Raji (cell line): ENCODE measurements around the gene NTRK1.

Experiments
- POLR2A ChIP-seq: IDR thresholded peaks from 2 replicates; pipeline ENCODE4 v1.6.1; 2011; ENCODE audit warnings: low read depth, low read length, control low read depth; ENCODE audit not compliant: insufficient read depth

The NTRK1 gene

GRCh38 chr1:156860113-156860627, 495 bp upstream of the NTRK1 start:
- TF ChIP-seq POLR2A = no peak

DNA sequence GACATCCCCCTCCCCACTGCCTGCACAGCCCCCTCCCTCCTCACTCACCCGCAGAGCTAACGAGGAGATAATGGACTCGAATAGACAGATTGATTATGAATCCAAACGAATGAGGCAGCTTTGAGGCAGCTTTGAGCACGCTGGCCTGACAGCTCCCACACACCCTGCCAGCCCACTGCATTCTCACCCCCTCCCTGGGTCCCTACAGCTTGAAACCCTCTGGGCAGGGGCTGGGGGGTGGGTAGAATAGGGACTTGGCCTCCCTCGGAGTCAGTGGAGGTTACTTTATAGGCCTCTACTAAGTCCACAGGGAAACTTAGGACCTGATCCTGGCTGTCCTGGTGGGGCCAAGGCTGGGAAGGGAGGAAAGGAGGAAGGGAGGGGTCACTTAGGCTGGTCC, 1.9 kb downstream of the NTRK1 start:
- TF ChIP-seq POLR2A = no peak

DNA sequence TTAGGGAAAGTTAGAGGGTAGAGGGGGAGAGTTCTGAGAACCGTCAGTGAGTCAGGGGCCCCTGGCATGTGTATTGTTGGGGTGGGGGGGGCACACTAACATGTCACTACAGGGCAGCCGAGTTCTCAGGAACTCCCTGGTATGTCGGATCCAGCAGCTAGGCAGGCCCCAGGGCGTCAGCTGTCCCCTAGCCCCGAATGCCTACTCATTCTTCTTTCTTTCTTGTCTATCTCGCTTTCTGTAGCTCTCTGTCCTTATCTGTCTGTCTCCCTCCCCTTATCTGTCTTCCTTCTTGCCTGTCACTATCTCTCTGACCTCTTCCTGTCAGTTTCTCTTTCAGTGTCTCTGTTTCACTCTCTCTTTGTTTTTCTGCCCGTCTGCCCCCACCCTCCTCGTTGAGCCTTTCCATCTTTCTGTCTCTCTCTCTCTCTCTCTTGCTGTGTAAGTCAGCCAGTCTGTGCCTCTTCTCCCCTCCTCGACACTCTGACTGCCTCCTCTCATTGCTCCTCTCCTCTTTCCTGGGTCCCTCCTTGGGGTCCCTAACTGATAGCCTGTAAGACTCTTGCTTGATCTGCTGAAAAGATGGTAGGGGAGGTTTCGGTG, 2.4 kb downstream of the NTRK1 start:
- no peak for TF ChIP-seq POLR2A

- no peak for TF ChIP-seq POLR2A
Measured at GRCh38 chr1:156863631-156864030, 3.0 kb downstream of the NTRK1 start.

DNA sequence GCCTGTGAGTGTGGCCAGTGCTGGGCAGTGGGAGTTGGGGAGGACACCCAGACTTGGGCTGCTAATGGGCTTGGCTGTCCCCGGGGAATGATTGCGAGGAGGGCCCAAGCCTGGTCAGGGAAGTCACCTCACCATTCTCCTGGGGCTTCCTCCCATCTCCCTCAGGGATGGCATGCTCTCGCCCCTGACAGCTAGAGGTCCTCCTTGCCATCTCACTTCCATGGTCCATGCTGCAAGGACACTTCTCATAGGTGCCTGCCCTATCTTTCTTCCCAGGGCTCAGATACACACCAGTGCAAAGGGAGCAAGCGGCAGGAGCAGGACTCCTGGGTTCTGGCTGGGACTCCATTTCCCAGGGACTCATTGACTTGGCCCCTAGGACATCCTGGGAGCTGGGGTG, 4.1 kb downstream of the NTRK1 start:
- no peak for TF ChIP-seq POLR2A

- TF ChIP-seq POLR2A = no peak
Measured at GRCh38 chr1:156865258-156865657, 4.6 kb downstream of the NTRK1 start.

GRCh38 chr1:156865865-156866248, 5.2 kb downstream of the NTRK1 start:
- no peak for TF ChIP-seq POLR2A

- TF ChIP-seq POLR2A = no peak
Measured at GRCh38 chr1:156866249-156866909, 5.7 kb downstream of the NTRK1 start.

DNA sequence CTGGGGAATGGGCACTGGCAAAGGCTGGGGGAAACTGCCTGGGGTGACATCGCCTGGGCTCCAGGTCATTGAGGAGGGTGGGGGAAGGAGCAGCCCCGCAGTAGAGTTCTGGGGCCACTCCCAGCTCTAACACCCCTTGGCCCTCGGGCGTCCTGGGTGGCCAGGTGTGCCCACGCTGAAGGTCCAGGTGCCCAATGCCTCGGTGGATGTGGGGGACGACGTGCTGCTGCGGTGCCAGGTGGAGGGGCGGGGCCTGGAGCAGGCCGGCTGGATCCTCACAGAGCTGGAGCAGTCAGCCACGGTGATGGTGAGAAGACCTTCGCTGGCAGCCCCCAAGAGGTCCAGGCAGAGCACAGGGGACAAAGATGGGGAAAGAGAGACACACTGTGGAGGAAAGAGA, 7.7 kb downstream of the NTRK1 start:
- no peak for TF ChIP-seq POLR2A

DNA sequence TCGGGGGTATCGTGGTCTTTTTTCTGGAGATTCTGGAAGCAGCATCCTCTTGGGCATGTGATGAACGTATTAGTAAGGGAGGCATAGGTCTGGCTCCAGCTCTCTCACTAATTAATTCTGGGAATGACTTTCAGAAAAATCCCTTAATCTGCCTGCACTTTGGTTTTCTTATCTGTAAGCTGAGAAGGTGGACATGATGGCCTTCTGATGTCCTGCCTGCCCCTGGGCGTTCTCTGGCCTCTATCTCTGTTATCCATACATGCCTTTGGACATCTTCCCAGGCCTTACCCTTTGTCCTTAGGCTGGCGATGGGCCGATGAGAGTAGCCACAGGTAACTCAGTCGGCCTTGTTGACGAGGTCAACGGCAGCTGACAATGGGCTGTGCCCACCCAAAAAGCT, 8.8 kb downstream of the NTRK1 start:
- no peak for TF ChIP-seq POLR2A

- TF ChIP-seq POLR2A = no peak
Measured at GRCh38 chr1:156873659-156874058, 13.0 kb downstream of the NTRK1 start.

- TF ChIP-seq POLR2A = no peak
Measured at GRCh38 chr1:156874142-156874541, 13.5 kb downstream of the NTRK1 start.

- no peak for TF ChIP-seq POLR2A
Measured at GRCh38 chr1:156874572-156875340, 14.1 kb downstream of the NTRK1 start.

DNA sequence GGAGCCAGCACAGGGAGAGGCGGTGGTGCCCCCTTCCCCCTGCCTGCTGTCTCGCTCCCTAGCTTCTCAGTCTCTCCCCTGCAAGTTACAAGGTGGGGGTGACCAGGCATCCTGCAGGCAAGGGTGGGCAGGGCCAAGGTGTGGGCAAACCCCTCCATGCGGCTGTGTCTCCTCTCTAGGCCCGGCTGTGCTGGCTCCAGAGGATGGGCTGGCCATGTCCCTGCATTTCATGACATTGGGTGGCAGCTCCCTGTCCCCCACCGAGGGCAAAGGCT, 14.6 kb downstream of the NTRK1 start:
- TF ChIP-seq POLR2A = no peak

DNA sequence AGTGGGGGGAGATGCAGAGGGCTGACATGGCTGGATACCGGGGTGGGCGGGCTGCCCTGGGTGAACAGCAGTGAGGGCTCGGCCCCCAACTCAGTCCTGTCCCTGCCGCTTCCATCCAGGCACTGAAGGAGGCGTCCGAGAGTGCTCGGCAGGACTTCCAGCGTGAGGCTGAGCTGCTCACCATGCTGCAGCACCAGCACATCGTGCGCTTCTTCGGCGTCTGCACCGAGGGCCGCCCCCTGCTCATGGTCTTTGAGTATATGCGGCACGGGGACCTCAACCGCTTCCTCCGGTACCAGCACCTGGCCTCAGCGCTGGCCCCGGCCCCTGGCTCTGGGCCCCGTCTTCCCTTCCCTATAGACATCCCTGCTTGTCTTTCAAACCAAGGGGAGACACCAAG, 15.6 kb downstream of the NTRK1 start:
- no peak for TF ChIP-seq POLR2A

- TF ChIP-seq POLR2A = no peak
Measured at GRCh38 chr1:156877433-156878170, 16.9 kb downstream of the NTRK1 start.

DNA sequence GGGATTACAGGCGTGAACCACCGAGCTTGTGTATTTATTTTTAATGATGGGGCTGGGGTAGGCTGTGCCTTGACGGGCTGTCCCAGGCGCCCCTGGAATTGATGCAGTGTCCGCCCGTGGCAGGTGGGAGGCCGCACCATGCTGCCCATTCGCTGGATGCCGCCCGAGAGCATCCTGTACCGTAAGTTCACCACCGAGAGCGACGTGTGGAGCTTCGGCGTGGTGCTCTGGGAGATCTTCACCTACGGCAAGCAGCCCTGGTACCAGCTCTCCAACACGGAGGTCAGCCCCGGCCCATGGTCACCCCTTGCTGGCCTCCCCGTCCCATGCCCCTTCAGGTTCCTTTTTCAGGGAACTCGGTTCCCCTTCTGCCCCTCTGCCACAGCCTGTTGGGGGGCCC, 19.2 kb downstream of the NTRK1 start:
- no peak for TF ChIP-seq POLR2A
